HG03558 (cell line): ENCODE measurements around the gene PARP4.
"Not testable (repeated sequence)": the region's sequence is repeated elsewhere in the genome, so short reads cannot be mapped to it uniquely, and the experiment has no call there.

ENCODE experiments used
- ATAC-seq: cut with Tn5 transposase; IDR thresholded peaks from one replicate; pipeline ENCODE4 v1.9.1; 2021; ENCODE audit warnings: moderate number of reproducible peaks; ENCODE audit not compliant: unreplicated experiment; ENCODE audit errors: extremely low read depth

Gene PARP4

DNA sequence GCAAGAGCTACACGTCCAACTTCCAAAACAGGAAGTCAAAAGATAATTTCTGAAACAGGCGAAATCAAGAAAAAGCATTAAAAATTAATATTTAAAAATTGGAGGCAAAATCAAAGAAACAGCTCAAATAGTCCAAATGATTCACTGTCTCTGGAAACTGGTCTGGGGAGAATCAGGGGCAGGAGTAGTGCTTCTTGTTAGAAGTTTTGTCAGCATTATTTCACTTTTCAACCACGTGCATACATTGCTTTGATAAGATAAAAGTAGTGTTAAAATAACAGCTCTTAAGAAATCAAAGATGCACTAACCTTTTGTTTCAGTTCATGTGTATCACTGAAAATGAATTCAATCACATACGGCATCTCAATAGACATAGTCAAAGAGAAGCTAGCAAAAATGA is 53.8 kb downstream of the PARP4 start:
- no peak for ATAC-seq

GRCh38 chr13:24456396-24456795 is 56.2 kb downstream of the PARP4 start:
- no peak for ATAC-seq

DNA sequence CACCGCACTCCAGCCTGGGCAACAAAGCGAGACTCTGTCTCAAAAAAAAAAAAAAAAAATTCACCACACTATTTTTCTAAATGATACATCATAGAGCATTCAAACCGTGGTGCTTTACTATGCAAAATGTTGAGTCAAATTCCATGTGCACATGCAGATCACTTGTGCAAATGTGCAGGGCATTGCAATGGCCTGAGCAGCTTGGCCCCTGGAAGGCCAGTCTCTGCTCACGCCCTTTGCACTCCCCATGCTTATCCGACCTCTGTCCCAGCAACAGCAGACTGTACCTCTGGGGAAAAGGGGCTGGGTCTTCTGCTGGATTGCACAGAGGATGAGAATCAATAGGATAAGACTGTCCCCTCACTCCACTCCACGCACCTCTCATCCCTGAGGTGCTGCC is 58.5 kb downstream of the PARP4 start:
- no peak for ATAC-seq

- ATAC-seq = no peak
Observed at GRCh38 chr13:24452044-24452443, 60.5 kb downstream of the PARP4 start.

GRCh38 chr13:24450530-24450929 is 62.0 kb downstream of the PARP4 start:
- no peak for ATAC-seq

- ATAC-seq = not testable (repeated sequence)
Observed at GRCh38 chr13:24444851-24445250, 67.7 kb downstream of the PARP4 start.

GRCh38 chr13:24443366-24443765 is 69.2 kb downstream of the PARP4 start:
- ATAC-seq = no peak

DNA sequence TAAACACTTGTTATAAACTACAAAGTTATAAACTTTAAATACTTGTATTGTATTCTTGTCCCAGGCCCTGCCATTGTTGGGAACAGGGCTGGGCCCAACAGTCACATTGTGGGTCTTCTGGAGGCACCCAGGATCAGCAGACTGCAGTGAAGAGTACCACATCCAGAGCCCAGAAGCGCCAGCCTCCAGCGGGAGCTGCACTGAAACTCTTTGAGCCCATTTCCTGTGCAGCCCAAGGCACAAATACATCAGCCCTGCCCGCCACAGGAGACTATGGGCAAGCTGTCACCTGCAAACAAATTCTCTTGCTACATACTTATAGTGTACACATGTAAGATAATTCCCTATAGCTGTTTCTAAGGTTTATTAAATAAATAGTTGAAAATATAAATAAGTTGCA is 86.5 kb downstream of the PARP4 start:
- not testable (repeated sequence) for ATAC-seq

DNA sequence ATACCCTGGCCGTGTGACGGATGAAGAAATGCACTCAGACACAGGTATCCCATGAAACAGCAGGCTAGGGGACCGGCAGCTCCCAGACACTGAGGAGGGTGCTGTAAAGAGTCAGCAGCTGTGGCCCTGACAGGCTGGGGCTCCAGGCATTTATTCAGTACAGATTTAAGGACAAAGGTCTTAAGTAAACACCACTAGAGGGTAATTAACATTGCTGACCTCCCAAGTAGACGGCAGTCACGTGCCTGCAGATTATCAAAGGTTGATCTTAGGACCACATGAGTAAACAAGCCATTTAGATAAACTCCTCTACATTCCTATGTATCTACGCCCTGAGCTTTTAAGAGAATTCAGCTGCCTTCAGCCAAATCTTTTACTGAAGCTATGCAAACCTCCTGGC is 92.9 kb downstream of the PARP4 start:
- ATAC-seq = not testable (repeated sequence)

GRCh38 chr13:24407844-24408243 is 104.7 kb downstream of the PARP4 start:
- no peak for ATAC-seq

- ATAC-seq = no peak
Observed at GRCh38 chr13:24406524-24406923, 106.1 kb downstream of the PARP4 start.

DNA sequence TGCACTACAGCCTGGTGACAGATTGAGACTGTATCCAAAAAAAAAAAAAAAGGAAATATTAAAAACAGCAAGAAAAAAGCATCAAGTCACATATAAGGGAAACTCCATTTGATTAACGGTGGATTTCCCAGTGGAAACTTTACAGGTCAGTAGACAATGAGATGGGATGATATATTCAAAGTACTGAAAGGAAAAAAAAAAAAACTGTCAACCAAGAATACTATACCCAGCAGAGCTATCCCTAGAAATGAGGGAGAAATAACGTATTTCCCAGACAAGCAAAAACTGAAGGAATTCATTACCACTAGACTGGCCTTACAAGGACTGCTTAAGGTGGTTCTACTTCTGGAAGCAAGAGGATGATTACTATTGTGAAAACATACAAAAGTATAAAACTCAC is 115.8 kb downstream of the PARP4 start:
- no peak for ATAC-seq

GRCh38 chr13:24392972-24393371 is 119.6 kb downstream of the PARP4 start:
- ATAC-seq = no peak

DNA sequence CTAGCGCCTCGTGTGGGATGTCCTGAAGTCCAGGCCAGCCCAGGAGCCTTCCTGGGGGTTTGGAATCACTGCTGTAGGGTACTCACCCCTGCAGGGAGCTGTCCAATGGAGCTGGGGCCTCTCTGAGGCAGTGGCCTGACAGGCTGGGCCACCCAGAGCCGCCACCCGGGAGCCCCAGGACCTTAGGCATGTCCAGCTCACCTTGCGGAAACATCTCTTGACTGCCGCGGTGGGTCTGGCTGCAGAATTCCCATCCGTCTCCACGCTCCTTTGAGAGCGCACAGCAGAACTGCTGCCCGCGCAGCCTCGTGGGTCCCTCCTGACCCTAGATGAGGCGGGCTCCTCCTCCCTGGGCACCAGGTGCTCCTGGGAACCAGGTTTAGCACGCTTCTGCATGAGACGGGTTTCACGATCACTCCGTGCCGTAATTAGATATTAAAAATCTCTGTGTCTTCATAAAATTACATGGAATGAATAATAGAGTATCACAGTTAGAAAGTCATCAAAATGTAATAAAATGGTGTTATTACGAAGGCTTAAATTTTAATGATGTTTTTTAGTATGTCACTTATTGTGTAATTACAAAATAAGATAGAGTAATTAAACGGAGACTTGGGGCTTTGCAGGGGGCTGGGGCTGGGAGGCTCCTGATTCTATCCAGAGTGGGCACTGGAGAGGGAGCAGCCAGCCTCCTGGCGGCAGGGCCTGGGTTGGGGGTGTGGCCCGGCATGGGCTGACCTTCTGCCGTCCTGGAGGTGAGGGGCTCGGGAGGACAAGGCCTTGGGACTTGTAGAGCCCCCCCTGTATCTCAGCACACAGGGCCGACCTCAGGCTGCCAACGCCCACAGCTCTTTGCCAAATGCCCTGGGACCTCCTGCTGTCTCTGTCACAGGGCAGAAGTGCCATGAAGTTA is 120.6 kb downstream of the PARP4 start:
- not testable (repeated sequence) for ATAC-seq

GRCh38 chr13:24390795-24391194 is 121.8 kb downstream of the PARP4 start:
- ATAC-seq = not testable (repeated sequence)

DNA sequence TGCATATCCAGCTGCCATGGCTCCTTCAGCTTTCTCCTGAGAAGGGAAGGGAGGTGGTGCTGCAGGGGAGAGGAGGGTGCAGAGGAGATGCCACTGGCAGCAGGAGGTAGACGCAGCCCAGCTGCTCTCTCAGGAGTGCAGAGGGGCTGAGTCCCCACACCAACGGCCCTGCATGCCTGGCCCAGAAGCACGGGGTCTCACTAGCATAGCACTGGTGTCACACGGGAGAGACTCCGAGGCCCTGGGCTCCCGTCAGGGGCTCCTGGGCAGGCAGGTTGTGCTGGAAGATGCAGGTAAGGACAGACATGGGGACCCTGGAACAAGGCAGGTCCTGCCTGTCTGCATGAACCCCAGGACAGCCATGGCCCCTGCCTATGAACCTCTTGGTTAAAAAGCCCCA is 123.1 kb downstream of the PARP4 start:
- no peak for ATAC-seq

DNA sequence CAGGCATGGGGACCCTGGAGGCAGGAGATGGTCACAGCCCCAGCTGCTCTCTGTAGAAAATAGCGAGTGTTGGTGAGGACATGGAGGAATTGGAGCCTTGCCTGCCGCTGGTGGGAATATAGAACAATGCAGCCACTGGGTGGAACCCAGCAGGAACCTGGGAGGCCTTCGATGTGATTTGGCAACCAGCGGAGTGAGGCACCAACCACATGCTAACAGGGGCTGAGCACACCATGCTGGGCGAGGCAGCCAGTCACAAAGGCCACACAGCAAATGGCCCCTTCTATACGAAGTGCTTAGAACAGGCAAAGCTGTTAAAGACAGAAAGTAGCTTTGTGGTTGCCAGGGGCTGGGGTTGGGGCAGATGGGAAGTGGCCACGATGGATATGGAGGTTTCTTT is 123.8 kb downstream of the PARP4 start:
- not testable (repeated sequence) for ATAC-seq

DNA sequence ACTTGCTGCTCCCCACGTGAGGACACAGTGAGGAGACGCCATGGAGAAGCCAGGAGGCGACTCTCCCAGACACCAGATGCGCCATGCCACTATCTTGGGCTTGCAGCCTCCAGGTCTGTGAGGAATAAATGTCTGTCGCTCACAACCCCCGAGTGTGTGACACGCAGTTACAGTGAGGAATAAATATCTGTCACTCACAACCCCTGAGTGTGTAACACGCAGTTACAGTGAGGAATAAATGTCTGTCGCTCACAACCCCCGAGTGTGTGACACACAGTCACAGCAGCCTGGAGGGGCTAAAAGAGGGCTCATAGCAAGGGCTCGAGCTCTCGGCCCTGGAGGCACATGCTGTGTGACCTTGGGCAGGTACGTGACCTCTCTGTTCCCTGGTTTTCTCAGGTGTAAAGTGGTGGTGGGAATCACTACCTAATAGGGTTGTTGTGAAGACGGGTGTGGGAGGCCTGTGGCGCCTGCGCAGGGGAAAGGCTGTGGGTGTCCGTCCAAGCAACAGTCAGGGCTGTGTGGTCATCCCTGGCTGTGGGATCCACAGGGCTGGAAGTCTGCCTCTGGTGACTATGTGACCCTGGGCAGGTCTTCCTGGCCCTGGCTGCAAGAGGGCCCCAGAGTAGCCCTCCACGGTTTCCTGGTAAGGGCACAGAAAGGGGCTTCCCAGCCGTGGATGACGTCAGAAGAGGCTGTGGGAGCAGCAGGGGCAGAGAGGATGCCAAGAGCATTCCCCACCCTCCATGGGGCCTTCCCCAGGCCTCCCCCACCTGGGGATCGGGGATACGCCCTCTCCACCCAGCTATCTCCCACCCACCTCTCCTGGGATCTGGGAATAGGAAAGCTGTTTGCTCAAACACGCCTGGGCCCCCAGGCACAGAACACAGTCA is 125.5 kb downstream of the PARP4 start:
- no peak for ATAC-seq

DNA sequence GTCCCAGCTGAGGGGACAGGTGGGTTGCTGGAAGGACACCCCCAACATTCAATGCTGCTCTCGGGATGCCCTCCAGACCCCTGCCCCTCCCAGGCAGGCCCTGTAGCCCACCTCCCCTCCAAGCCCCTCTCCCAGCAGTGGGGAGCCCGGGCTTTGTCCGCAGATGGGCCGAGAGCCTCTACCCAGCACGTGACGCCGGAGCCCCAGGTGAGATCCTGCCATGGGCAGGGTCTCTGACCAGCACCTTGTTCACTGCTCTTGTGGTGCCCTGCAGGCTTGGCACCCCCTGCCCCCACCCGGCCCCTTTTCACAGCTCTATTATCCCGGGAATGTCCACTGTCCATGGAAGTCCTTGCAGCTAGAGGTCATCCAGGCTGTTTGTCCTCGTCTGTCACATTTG is 126.7 kb downstream of the PARP4 start:
- no peak for ATAC-seq

DNA sequence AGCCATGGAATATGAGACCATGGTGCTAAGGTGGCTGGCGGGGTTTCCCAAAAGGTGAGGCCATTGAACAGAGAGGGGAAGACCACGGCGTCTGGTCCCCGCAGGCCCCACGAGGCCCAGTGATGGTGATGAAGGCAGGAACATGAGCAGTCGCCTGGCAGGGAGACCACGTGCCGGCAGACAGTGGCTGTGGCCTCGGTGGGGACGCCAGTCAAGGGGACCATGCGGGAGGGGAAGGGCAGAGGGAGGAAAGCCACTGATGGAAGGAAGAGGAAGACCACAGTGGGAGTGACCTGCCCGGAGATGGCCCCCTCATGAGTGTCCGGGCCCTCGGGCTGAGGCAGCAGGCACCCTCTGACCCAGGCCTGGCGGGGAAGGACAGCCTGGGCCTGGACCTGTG is 127.6 kb downstream of the PARP4 start:
- ATAC-seq = not testable (repeated sequence)

GRCh38 chr13:24384091-24384490 is 128.5 kb downstream of the PARP4 start:
- not testable (repeated sequence) for ATAC-seq
